CD4-positive, alpha-beta T cell treated with Interleukin-15 for 4 hours (primary cell): ENCODE measurements around the gene IFNL2.
A peak's percentile ranks its signal among the peaks of the same experiment; 100 is the strongest.
"Not testable (repeated sequence)": the region's sequence is repeated elsewhere in the genome, so short reads cannot be mapped to it uniquely, and the experiment has no call there.

Experiments
- DNase-seq: peaks from one replicate; pipeline ENCODE4 v3.0.0-alpha.2; 2020; ENCODE audit warnings: low spot score

The IFNL2 gene

DNA sequence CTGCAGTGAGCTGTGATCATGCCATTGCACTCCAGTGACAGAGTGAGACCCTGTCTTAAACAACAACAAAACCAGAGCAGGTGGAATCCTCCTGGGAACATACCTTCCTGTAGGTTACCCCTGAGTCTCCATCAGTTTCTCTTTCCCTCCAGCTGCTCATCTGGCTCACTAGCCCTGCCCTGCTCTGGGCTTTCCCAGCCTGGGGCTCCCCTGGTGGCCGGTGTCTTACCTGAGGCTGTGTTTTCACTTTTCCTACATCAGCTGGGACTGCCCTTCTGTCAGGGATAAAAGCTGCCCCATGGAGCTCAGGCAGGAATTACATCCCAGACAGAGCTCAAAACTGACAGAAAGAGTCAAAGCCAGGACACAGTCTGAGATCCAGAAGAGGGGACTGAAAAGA lies at the start of gene IFNL2:
Gene IFNL2, plus strand, starts transcription at position 312 of the 400 bp plus-strand sequence. CDS start 173 bp downstream, outside the sequence.
- not testable (repeated sequence) for DNase-seq

GRCh38 chr19:39219108-39219507 lies 49.1 kb upstream of the IFNL2 start:
- DNase-seq: not testable (repeated sequence)

GRCh38 chr19:39223703-39224279 lies 44.4 kb upstream of the IFNL2 start:
- DNase-seq: no peak

DNA sequence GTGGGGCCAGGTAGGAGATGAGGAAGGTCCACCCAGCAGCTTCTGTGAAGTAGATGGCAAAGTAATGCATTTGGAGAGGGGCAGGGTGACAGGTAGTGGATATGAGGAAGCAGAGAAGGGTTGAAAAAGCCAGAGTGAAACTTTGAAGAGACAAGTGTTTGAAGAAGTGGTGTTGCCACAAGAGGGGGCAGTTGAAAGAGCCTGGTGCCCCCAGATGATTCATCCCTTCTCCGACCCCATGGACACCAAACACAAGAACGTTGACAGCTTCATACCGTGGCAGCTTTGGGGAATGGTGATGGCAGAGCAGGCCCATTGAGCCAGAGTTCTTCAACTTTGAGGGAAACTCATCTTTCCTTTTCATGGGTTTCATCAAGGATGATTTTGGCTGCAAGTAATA lies 43.3 kb upstream of the IFNL2 start:
- no peak for DNase-seq

GRCh38 chr19:39230096-39230764 lies 38.0 kb upstream of the IFNL2 start:
- no peak for DNase-seq

DNA sequence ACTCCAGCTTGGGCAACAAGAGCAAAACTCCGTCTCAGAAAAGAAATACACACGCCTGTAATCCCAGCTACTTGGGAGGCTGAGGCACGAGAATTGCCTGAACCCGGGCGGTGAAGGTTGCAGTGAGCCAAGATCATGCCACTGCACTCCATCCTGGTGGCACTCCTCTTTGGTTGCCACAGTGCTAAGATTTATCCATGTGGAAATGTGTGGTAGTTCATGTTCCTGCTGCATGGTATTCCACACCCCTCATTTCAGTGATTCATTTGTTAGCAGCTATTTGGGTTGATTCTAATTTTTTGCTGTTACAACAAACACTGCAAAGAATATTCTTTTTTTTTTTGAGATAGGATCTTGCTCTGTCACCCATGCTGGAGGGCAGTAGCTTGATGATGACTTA lies 35.5 kb upstream of the IFNL2 start:
- no peak for DNase-seq

GRCh38 chr19:39236527-39236926 lies 31.7 kb upstream of the IFNL2 start:
- peak; percentile 14 for DNase-seq

DNA sequence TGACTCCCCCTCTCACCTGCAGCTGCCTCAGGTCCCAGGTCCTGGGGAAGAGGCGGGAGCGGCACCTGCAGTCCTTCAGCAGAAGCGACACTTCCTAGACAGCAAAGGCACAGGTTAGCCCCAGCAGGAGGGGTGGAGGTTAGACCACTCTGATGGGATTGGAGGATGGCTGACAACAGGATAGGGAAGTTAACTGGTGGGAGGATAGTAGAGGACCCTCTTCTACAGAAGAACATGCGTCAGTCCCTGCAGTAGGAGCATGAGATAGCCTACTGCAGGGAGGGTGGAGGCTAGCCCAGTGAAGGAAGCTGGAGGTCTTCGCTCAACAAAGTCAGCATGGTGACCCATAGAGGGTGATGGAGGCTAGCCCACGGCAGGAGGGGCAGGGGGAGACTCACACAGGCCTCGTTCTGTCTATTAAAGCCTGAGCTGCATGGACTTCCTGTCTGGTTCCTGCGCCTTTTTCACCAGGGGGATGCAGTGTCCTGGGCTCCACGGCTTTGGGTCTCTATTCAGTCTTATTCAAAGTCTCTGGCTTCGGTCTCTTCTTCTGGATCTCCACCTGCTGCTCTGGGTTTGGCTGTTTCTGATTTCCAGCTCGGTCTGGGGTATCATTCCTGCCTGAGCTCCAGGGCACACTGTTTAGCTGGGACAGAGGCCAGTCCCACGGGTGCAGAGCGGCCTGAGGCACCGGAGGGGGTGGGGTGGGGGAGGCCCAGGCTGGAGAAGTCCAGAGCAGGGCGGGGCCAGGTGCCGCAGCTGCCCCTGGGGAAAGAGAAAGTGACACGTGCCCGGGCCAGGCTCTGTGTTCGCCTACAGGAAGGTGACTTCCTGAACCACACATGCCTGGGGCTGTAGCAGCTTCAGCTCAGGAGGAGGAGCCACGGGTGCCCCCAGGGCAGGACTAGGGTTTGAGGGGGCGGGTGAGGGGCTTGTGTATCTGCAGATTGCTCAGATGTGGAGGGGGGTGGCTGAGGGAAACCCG lies 30.7 kb upstream of the IFNL2 start:
- DNase-seq: peak; percentile 30

DNA sequence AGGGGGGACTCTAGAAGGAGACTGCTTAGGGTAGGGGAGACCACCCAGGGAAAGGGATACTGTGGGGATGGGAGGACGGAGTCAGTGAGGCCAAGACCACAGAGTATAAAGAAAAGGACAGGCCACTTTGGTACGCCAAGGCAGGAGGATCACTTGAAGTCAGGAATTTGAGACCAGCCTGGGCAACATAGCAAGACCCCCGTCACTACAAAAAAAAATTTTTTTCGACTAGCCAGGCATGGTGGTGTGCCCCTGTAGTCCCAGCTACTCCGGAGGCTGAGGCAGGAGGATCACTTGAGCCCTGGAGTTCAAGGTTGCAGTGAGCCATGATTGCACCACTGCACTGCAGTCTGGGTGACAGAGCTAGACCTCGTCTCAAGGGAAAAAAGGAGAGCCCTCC lies 30.0 kb upstream of the IFNL2 start:
- no peak for DNase-seq

- no peak for DNase-seq
Observed at GRCh38 chr19:39238944-39239343, 29.3 kb upstream of the IFNL2 start.

DNA sequence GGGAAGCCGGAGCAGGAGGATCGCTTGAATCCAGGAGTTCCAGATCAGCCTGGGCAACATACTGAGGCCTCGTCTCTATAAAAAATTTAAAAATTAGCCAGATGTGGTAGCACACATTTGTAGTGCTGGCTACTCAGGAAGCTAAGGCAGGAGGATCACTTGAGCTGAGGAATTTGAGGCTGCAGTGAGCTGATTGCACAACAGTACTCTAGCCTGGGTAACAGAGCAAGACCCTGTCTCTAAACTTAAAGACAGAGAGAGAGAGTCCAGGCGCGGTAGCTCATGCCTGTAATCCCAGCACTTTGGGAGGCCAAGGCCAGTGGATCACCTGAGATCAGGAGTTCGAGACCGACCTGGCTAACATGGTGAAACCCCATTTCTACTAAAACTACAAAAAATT lies 27.8 kb upstream of the IFNL2 start:
- DNase-seq: no peak

DNA sequence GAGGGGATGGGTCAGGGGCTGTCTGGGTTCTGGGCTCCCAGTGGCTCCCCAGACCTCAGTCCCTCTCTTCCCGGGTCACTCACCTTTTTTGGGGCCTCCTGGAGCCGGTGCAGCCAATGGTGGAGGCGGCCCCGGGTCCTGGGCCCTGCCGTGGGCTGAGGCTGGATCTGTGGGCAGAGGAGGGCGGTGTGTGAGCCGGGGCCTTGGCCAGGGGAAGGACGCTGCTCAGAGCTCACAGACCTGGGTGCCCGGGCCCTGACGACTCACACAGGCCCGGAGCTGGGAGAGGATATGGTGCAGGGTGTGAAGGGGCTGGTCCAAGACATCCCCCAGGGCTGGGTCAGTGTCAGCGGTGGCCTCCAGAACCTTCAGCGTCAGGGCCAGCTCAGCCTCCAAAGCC lies 24.5 kb upstream of the IFNL2 start:
- not testable (repeated sequence) for DNase-seq

GRCh38 chr19:39244410-39245100 lies 23.6 kb upstream of the IFNL2 start, which contains the start of gene IFNL3:
Gene IFNL3 (minus strand): TSS chr19:39245006. CDS start chr19:39244967, 39 bp downstream.
- DNase-seq: not testable (repeated sequence)

DNA sequence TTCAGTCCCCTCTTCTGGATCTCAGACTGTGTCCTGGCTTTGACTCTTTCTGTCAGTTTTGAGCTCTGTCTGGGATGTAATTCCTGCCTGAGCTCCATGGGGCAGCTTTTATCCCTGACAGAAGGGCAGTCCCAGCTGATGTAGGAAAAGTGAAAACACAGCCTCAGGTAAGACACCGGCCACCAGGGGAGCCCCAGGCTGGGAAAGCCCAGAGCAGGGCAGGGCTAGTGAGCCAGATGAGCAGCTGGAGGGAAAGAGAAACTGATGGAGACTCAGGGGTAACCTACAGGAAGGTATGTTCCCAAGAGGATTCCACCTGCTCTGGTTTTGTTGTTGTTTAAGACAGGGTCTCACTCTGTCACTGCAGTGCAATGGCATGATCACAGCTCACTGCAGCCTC lies 23.0 kb upstream of the IFNL2 start:
- DNase-seq: not testable (repeated sequence)

DNA sequence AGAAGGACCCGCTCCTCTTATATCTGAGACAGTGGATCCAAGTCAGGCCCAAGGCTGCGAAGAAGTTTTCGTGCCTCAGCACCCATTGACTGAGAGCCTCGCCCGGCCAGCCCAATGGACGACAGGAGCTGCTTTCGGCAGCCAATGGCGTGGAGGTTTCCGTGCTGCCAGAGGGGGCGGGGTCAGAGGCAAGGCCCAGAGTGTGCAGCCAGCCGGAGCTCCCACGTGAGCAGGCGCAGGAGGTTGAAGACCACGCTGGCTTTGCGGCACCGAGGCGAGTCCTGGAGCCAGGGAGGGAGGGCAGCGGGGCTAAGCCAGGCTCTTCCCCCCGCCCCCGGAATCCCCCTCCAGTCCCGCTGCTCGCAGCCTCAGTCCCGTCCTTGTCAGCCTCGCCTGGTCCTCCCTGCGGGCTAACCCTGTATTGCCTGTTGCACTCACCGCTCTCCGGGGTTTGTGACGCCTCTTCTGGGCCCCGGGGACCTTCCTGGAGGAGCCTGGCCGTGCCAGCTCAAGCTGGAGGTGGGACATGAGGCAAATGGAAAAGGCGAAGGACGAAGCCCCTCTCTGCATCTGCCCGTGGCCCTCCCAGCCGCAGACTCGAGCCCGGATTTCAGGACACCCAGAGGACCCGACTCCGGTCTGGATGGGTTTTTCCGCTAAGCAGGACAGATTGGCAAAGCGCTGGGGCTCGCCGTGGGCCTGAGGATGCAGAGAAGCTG lies 21.1 kb upstream of the IFNL2 start:
- peak; percentile 33 for DNase-seq

DNA sequence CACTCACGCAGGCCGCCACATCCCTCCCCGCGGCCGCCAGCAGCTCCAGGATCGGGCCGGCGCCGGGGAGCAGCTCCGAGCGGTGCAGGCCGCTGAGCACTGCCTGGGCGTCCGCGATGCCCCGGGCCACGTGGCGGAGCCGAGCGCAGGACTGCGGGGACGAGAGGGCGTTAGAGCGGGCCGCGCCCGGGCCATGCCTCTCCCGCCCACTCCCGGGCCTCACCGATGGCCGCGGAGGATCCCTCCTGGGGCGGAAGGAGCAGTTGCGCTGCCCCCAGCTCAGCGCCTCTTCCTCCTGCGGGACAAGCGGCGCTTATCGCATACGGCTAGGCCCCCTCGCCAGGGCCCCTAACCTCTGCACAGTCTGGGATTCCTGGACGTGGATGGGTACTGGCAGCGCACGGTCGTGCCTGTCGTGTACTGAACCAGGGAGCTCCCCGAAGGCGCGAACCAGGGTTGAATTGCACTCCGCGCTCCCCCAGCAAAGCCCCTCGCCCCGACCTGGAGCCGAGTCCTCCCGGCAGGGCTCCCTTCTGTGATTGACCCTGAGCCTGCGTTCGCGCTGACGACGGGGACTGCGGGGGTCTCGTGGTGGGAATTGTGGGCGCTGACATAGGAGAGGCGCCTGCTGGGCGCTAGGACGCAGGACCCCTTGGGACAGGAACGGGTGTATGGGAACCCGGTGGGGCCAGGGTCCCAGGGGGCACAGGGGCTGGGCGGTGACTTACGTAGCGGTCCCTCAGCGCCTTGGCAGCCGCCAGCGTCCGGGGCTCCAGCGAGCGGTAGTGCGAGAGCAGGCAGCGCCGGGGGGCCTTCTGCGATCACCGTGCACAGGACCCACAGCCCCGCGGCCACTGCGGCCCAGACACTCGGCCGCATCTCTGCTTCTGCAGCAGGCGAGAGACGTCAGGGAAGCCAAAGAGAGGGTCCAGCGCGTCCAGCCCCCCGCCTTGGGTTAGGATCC lies 20.2 kb upstream of the IFNL2 start:
- DNase-seq: no peak

DNA sequence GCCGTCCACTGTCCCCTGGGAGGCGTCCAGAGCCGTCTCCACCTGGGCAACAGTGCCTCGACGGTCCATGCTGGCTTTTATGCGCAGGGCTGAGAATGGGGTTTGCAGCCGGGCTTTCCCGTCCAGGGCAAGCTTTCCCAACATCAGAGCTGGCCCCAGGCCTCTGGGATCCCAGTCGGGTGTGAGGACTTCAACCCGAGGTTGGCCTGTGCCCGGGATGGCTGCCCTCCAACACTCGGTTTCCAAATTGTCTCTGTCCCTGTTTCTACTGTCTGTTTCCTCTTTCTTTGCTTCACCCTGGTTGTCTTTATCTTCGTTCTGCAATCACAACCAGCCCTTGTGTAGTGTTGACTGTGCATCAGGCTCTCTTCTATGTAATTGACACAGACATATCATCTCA lies 19.4 kb upstream of the IFNL2 start, which contains the start of gene IFNL4:
Gene IFNL4, minus strand, starts transcription at position 51 of the 400 bp plus-strand sequence.
- no peak for DNase-seq

DNA sequence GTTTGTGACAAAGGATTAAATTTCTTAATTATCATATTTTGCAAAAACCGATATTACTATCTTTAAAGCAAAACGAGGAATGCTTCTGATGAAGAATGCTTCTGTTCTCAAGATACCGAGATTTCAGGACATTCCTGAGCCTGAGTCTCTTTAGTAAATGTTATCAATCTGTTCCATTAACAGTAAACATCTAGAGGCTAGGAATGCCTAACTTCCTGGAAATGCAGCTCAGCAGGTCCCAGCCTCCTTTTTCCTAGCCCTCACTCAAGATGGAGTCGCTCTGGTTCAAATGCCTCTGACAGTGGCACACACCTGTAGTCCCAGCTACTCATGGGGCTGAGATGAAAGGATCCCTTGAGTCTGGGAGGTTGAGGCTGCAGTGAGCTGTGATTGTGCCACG lies 17.1 kb upstream of the IFNL2 start:
- DNase-seq: no peak

DNA sequence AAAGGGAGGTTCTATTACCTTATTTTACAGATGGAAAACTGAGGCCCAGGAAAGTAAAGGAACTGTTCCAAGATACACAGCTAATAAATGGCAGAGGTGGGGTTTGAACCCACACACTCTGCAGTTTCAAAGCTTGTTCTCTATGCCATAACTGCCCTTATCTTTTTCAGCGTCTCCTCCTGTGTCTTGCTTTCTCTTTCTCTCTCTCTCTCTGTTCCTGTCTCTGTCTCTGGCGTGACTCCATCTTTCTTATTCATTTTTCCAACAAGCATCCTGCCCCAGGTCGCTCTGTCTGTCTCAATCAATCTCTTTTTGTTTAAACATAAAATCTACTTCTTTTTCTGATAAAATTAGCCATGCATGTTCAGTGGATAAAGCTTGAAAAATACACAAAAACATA lies 16.4 kb upstream of the IFNL2 start:
- no peak for DNase-seq

DNA sequence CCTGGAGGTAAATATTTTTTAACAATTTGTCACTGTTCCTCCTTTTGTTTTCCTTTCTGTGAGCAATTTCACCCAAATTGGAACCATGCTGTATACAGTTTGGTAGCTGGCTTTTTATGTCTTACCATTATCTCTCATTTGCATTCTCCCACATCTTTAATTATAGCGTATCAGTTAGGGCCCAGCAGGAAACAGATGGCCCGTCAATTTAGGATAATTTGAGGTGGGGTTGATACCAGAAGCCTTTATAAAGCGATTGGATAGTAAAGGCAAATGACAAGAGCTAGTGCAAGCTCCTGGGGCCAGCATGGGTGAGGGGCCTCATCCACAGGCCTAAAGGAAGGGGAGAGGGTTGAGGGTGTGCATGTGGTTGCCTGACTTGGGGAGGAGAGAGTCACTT lies 15.7 kb upstream of the IFNL2 start:
- no peak for DNase-seq
